Caki2 (cell line): ENCODE measurements around the gene CPNE1. TPM values are rescaled to one million over a fixed set of nuclear protein-coding genes. Genes with fewer than 3 reads are reported as not detected.
A peak's percentile ranks its signal among the peaks of the same experiment; 100 is the strongest.
"Not testable (repeated sequence)": the region's sequence is repeated elsewhere in the genome, so short reads cannot be mapped to it uniquely, and the experiment has no call there.

Experiments
- DNase-seq: peaks from one replicate; pipeline ENCODE4 v3.0.0-alpha.2; 2015; ENCODE audit warnings: low read depth
- in situ Hi-C: cut with HindIII; loops from 2 replicates; pipeline ENCODE4 v1.10.0; 2016; ENCODE audit warnings: low sequenced_read_pairs, low pct_unique_long_range_greater_than_20kb, mixed read lengths
- total RNA-seq: library from RNA; depleted of rRNA; stranded (reverse); fragments of >200 nt; shearing (Covaris generic); gene quantifications from 2 replicates; pipeline ENCODE4 v1.2.3, GENCODE V29; 2014; ENCODE audit warnings: low replicate concordance; rRNA removed

Gene CPNE1
- 265 and 314 TPM in 2 replicates for total RNA-seq

DNA sequence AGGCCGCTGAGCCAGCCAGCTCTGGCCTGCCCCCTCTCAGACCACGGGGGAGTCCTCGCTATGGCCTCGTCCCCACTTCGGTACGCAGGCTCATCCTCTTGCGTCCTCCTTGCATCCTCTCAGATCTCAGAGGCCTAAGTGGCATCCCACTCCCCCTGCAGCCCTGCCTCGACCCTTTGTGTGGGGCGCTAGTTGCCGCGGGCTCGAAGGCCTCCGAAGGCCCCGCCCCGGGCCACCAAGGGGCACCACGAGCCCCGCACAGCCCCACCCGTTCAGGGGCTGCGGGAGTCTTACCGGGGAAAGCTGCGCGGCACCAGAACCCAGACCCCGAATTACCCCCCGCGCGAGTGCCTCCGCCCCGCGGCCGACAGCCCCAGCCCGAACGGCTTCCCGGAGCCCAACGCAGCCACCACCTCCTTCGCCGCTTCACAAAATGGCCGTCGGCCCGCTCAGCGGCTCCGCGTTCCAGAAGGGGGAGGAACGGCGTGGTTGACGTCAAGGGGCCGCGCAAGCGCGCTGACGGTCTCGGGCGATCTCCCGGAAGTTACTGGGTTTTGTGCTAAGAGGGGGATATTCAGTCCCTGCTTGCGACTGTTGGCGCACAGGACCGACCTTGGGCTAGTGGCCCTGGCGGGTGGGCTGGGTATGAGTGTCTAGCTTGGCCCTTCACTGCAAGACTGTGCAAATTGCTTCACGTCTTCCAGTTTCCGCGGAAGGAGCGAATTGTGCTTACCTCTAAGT, at the start of gene CPNE1, which contains the start of gene RBM12:
Gene CPNE1 (minus strand): TSS at position 435 of the 741 bp plus-strand sequence. CDS start 31,977 bp downstream, outside the sequence.
Gene RBM12 (minus strand): TSS at position 435 of the 741 bp plus-strand sequence. CDS start 9,578 bp downstream, outside the sequence.
- DNase-seq: peak; percentile 95
- in situ Hi-C loops: no loop called here

- no peak for DNase-seq
- in situ Hi-C loops: no loop called here
Measured at GRCh38 chr20:35714127-35714526, 49.4 kb upstream of the CPNE1 start.

DNA sequence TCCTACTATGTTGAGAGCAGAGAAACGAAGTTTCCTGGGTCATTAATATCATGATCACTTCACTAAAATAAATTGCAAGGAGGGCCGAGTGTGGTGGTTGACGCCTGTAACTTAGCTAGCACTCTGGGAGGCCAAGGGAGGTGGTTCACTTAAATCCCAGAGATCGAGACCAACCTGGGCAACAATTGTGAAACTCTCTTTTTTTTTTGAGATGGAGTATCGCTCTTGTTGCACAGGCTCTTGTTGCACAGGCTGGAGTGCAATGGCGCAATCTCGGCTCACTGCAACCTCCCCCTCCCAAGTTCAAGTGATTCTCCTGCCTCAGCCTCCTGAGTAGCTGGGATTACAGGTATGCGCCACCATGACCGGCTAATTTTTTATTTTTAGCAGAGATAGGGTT, 48.4 kb upstream of the CPNE1 start:
- in situ Hi-C loops, DNase-seq: not testable (repeated sequence)

- DNase-seq: no peak
- in situ Hi-C loops: no loop called here
Measured at GRCh38 chr20:35711588-35712209, 47.0 kb upstream of the CPNE1 start.

DNA sequence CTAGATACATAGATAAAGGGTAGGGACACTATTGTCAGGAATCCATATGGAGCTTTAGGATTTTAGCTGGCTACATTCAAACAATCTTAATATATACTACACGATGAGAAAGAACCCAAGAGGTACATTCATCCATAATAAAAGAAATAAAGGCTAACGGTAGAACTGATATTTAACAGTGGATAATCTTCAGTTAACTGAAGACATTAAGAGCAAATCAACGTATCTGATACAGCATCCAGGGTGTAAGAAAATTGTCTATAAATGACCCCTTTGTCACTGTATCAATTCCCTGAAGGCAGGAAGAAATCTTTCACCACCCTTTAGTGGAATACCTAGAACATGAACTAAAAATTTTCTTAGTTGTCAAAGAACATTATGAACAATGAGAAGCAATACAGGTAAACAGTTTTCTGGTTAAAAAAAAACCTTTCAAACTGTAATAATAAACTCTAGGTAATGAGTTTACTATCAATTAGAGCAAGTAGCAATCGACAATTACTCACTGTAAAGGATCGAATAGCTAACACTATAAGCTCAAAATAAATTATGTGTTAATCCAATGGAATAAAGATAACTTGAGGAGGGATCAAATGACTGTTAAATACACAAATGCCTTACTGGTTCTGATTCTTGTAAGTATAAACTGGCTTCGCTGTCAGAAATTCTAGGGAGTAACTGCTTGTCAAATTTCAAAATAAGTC, 46.3 kb upstream of the CPNE1 start:
- no peak for DNase-seq
- in situ Hi-C loops: no loop called here

DNA sequence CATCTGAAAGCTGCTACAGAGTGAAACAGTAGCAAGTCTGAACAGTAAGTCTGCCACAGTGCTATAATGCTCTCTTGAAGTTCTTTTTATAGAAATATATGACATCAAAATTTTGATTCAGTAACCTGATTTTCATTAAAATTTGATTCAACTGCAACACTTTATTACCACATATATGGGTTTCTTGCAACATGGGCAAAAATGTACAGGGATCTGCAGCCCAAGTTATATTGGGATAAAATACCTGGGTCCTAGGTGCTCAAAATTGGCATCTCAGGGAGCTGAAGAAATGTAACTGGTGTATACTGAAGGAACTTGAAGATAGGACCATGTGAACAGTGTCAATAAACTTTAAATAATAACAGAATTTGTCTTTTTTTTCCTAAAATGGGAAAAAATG, 45.3 kb upstream of the CPNE1 start:
- in situ Hi-C loops: no loop called here
- DNase-seq: no peak

DNA sequence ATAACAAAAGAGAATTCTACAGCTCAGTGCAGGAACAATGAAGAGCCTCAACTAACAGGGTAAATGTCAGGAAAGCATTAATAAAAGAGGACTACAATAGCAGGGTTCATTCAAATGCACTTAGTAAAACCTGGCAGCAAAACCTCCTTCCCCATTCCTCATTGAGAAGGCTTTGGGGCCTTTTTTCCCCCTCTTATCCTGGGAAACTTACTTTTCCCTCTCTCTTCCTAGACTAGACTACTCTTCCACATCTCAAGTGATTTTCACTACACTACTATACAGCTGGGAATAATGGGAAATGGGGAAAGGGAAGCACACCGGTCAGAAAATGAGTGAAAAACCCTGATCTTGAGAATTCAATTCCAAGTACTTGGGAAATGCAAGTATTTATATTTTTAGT, 44.6 kb upstream of the CPNE1 start:
- in situ Hi-C loops: no loop called here
- no peak for DNase-seq

DNA sequence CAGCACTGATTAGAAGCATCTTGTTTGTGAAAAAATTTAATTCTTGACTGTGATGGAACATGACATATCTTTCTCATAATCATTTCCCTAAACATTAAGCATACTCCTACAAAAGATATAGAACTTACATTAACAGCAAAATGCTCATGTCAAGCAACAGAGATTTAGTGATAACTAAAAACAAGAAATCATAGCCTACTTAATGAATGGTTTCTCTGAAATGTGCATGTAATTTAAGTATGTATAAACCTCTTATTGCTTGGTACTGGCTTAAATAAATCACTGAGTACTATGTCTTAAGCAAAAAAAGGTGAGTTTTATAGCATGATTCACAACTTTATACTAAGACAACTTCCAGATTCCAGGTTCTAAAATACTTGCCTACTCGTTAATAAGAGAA, 43.8 kb upstream of the CPNE1 start:
- in situ Hi-C loops: no loop called here

GRCh38 chr20:35706591-35707529, 42.2 kb upstream of the CPNE1 start:
- in situ Hi-C loops, DNase-seq: not testable (repeated sequence)

More for the DNA sequence above, 43.8 kb upstream of the CPNE1 start:
- no peak for DNase-seq

DNA sequence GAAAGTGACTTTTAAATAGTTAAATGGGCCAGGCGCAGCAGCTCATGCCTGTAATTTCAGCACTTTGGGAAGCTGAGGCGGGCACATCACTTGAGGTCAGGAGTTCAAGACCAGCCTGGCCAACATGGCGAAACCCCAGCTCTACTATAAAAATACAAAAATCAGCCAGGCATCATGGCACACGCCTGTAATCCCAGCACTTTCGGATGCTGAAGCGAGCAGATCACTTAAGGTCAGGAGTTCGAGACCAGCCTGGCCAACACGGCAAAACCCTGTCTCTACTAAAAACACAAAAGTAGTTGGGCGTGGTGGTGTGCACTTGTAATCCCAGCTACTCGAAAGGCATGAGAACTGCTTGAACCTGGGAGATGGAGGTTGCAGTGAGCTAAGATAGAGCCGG, 41.2 kb upstream of the CPNE1 start:
- in situ Hi-C loops, DNase-seq: not testable (repeated sequence)

- DNase-seq: no peak
- in situ Hi-C loops: no loop called here
Measured at GRCh38 chr20:35704514-35705261, 40.0 kb upstream of the CPNE1 start.

GRCh38 chr20:35702824-35703695, 38.4 kb upstream of the CPNE1 start:
- no peak for DNase-seq
- in situ Hi-C loops: no loop called here

DNA sequence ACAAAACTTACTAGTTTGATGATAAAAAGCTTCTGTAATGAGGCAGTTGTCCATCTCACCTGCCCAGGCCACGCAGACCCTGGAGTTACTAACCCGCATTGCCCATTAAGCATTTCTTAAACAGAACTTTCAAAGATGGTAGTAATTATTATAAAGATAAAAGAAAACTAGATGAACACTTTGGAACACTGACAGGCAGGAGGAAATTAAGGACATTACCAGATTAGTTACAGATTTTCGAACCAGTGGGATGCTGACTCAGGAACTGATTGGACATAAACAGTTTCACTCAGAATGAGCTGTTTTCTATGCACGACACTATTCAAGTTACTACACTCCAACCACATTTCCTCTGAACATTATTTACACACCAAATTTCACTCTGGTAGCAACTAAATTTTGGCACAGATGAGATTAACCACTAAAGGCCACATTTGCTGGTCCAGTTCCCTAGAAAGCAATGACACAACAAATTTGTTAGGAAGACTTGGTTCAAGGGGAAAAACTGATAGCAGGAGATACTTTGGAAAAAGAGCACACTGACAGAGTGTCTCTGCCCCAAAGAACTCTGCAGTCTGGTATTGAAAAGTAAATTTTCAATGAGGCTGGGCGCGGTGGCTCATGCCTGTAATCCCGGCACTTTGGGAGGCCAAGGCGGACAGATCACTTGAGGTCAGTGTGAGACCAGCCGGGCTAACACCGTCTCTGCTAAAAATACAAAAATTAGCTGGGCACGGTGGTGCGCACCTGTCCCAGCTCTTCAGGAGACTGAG, 37.5 kb upstream of the CPNE1 start:
- no peak for DNase-seq
- in situ Hi-C loops: no loop called here

- in situ Hi-C loops: no loop called here
- no peak for DNase-seq
Measured at GRCh38 chr20:35700625-35701148, 36.0 kb upstream of the CPNE1 start.

DNA sequence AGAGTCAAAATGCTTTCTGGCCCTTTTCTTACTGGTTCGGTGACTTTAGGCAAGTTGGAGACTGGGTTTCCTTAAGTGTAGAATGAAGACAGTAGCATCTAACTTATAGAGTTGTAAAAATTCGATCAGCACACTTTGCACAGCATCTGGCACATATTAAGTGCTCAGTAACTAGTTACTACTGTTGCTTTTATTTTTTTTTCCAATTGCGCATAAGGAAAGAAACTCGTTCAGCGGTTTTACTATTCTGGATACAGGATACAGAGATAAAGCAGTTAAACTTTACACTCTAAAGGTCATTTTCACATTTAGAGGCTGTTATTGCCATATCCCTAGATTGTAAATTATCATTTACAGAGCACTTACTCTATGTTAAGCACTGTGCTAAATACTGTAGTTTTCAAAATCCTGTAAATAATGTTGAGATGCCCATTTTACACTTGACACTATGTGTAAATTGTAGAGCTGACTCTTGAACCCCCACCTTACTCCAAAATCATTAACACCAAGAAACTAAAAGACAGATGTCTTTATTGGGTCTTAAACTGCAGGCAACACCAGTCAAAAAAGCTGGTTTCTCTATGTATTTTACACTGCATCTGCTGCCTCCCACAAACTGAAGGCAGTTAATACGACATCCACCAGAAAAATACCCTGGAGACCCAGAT, 35.4 kb upstream of the CPNE1 start:
- no peak for DNase-seq
- in situ Hi-C loops: no loop called here
